Midbrain (tissue), 1 donor: ENCODE results near the gene PRKAG2.

Experiments used
- DNase-seq: peaks from one replicate; lab custom pipeline; 2025; lab: John Stamatoyannopoulos, UW

The PRKAG2 gene

DNA sequence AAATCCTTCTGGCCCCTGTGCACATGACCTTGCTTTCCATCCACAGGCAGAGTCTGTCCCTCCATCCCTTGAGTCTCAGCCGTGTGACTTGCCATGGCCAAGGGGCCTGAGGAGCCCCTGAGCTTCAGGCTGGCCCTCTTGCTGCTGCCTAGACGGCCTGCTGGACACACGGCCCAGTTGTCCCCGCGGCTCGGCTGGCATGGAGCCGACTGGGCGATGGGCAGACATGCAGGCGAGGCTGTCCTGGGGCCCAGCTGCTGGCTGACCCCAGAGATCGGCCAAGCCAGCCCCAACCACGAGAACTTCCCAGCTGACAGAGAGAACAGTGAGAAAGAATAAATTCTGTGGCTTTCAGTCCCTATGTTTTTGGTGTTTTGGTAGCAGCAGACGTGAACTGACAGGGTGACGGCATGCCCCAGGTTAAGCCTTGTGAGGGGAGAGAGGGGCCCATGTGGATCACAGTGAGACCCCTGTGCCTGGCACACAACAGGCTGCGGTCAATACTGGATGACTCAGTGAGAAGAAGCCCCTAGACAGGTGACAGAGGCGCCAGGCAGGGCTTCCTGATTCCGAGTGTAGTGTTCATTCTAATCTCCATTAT lies 11.7 kb downstream of the PRKAG2 start:
- no peak for DNase-seq

DNA sequence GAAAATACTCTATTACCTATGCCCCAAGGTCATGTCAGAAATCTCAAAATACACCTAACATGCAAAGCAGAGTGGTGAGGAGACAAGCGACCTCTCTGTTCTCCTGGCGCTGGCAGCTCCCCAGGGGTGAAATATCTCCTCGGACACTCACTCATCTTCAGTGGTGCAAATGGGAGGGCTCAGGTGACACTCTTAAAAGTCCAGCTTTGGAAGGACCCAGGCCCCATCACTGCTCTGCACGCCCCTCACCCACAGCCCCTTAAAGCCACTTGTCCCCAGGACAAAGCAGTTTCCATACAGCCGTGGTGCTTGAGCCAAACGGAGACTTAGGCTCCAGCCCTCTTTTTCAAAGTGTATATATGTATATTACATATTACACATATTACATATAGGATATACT lies 12.4 kb downstream of the PRKAG2 start:
- DNase-seq, result no peak

DNA sequence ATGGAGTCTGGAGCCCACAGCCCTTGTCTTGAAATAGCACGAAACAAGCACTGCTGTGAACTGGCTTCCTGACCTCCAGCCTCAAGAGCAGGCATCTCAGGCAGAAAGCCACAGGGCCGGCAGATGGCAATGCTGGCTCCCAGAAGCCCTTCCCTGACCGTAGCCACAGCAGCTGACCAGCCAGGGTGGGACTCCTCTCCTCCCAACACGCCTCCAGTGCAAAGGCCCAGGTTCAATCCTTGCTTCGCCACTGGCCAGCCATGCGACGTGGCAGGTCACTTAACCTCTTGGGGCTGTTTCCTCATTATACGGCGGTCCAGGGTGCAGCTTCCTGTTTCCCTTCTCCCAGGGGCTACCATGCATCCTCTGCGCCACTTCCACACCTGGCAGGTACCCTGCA lies 12.8 kb downstream of the PRKAG2 start:
- no peak for DNase-seq

DNA sequence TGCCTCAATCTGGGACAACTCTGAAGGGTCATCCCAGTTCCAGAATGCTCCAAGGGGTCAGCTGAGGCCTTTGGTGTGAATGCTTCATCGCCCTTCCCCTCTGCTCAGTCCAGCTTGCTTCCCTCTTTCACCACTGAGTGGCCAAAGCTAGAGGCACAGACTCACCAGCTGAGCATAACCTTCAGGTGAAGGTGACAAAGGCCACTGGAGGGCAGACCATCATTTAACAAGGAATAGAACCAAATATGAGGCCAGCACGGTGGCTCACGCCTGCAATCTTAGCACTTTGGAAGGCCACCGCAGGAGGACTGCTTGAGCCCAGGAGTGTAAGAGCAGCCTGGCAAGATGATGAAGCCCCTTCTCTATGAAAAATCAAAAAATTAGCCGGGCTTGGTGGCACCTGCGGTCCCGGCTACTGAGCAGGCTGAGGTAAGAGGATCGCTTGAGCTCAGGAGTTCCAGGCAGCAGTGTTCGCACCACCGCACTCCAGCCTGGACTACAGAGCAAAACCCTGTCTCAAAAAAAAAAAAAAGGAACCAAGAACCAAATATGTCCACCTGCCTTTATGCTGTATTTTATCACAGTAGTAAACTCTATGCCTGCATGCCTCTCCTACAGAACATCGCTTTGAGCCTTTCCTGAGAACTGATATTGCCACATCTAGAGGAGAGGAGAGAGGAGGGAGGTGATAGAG lies 13.4 kb downstream of the PRKAG2 start:
- DNase-seq, result no peak

DNA sequence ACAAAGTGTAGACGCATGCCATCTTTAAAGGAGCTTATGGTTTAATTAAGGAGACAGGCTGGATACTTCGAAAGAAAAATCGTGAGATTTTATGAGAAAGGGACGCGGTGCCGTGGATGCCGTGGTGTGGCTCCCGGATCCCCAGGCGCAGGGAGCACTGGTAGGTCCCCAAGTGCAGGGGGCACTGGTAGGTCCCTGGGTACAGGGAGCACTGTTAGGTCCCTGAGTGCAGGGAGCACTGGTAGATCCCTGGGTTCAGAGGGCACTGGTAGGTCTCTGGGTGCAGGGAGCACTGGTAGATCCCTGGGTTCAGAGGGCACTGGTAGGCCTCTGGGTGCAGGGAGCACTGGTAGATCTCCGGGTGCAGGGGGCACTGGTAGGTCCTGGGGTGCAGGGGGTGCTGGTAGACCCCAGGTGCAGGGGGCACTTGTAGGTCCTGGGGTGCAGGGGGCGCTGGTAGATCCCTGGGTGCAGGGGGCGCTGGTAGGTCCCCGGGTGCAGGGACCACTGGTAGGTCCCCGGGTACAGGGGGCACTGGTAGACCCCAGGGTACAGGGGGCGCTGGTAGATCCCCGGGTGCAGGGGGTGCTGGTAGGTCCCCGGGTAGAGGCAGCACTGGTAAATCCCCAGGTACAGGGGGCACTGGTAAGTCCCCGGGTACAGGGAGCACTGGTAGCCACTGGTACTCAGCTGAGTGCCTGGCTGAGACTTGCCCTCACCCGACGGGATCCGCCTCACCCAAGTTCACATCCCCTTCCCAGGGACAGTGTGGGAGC lies 14.1 kb downstream of the PRKAG2 start:
- DNase-seq, result no peak

DNA sequence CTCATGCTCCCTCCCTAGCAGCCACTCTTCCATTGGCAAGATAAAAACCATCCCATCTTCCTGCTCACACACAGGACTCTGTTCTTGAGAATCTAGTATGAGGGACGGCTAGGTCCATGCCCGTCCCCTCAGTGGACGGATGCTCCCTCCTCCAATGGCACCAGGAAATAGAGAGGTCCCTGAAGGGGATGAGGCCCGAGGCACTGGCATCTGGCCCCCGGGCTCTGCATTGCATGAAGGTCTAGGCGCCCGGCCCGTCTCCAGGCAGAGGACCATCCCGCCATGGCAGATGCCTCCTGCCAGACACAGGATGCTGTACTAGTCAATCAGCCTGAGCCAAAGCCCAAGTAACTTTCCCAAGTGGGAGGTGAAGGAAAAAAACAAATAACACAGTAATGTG lies 15.0 kb downstream of the PRKAG2 start:
- no peak for DNase-seq

DNA sequence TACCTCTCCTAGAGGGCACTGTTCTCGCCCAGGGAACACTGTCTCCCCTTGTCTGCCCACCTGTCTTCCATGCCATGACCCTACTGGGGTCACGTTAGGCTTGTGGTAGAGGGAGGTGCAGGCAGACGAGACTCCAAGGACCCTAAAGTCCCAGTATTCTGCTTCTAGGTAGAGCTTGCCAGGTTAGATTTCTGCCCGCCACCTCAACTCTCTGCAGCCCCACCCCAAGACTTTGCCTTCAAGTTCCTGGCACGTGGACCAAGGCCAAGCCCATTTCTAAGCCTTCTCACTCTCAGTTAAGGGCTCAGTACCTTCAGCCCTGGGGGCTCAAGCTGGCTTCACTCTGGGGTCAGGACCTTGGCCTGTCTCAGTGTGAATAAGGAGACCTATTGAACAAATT lies 16.1 kb downstream of the PRKAG2 start:
- DNase-seq, result no peak

DNA sequence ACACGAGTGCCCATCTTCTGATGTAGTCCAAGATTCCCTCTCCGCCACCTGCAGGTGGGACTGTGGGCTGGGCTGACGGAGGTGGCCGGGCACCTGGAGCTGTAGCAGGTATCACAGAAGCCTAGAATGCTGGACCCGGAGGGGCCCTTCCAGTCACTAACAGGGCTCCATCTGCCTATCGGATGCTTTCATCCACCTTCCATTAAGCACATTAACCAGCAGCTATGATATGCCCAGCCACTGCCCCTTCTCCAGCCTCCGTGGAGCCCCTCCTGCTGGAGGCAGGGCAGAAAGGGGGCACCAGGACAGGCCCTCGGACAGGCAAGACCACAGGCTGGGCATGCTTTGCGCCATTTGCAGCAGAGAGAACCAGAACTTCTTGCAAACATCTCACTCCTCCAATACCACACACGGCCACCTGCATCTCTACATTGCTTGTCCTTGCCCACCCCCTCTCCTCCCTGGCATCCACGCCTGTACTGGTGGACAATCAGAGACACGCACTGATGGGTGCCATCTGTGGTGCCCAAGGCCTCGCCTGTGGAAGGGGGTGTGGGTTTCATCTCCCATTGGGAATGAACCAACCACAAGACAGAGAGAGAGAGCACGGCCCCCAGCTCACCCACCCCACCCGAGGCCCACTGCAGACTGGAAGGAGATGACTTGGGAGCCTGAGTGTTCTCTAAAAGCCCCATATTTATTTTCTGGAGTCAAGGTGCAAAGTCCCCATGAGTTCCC lies 16.8 kb downstream of the PRKAG2 start:
- DNase-seq, result no peak

DNA sequence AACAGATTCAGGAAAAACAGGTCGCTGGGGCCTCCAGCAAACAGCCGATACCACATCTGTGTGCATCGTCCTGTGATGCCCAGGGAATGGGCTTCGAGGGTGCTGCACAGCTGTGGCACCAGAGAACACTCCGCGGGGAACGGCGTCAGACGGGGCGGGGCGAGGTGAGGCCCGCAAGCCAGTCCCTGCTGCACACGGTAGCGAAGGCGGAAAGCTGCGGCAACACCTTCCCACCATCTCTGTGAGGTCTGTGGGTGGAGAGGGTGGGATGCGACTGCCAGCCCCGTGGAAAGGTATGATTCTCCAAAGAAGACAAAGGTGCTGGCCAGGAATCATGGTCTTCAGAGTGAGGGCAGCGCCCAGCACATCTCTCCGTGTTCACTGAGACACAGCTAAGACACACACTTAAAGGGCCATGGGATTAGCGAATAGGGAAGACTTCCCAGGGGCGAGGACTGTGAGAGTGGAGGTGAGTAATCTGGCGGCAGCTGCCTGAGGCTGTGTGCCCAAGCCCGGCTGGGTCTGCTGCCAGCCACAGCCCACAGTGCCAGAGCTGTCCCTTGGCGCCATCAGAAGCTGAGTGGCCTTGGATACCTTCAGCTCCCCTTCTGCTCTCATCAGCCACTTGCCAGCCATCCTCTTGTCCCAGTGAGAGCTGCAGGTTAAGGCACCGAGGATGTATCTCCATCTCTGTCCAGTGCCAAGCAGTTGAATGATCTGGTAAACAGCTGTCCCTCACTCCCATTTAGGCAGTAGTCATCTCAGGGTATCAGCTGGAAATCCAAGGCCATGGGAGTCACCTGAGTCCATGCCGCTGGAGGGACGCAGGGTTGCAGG lies 17.6 kb downstream of the PRKAG2 start:
- DNase-seq, result no peak

DNA sequence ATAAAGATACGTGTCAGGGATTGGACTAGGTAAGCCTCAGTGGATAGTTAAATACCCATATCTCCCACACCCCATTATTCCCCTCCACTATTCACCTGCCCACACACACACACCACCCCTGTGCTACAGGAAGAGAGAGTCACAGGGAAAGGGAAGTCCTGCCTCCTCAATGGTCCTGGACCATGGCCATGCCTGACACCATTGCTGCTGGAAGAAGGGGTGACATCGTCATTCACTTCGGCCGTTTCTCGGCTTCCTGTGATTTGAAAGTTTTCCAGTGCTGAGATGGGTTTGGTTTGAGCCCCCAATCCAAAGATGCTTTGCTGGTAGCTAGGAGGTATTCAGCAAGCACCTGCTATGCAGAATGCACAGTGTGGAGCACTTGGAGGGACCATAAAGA lies 18.5 kb downstream of the PRKAG2 start:
- DNase-seq, result no peak

DNA sequence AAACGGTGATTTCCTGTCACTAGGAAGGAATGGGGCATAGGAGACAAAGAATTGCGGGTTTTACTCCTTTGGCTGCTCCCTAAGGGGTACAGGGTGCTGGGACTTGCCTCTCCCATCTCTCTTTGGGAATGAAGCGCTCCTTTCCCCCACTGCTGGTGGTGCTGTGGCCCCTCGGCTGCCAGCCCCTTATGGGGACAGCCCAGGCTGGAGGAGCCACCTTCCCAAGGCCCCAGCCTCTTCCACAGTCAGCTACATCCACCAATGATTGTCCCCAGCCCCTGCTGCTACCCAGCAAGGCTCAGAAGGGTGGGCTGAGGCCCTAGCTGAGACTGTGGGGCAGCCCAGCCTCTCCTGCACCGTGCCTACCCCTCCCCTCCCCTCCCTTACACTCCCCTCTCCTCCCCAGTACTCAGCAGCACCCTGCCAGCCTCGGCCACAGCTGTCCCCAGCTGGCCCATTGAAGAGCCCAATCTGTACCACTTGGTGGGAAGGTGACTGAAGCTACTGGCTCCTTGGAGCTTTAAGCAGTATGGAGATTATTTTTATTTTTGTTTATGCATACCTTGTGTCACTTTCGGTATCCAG lies 19.0 kb downstream of the PRKAG2 start:
- no peak for DNase-seq

DNA sequence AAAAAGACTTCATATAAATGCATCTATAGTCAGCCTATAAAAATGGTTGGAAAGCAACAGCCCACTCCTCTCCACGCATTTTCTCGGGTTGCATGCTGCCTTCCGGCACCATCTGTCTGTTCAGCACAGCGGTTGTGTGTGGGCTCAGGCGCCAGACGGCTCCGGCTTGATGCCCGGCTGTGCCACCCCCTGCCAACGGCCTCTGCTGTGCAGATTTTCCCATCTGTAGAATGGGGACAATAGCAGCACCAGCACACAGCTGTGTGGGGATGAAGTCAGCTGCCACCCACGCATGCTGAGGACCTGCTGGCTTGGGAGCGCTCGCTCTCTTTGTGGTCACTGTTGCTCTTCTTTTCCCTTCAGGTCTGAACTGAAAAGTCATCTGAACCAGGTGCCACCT lies 19.5 kb downstream of the PRKAG2 start:
- DNase-seq, result no peak

DNA sequence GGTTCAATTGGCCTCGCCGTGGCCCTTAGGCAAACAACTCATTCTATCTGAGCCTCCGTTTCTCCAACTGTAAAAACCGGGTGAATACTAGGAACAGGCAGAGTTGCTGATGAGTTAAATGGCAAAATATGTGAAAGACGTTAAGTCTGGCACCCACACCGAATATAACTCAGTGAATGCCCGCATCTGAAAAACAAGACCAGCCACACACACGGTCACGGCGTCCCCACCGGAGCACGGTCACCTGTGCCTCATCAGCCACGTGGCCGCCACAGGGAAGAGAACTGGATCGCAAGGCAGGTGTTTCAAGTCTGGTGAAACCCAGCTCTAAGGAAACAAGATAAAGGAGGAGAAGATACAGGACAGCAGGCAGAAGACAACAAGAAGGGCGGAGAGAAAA lies 20.4 kb downstream of the PRKAG2 start:
- no peak for DNase-seq

DNA sequence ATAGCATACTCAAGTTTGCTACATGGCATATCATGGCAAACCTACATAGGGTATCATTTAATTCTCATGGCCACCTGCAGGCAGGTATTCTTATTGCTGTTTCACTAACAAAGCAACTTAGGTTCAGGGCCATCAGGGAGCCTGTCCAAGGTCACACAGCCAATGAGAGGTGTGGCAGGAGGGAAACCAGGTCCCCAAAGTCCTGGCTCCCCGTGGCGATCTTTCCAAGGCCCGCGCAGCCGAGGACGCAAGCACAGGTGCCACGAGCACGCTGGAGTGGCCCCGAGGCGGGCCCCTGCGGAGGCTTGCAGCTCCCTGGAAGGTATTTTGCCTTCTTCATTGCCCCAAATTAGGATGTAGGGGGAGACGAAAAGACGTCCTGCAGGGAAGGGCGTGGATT lies 20.8 kb downstream of the PRKAG2 start:
- no peak for DNase-seq

DNA sequence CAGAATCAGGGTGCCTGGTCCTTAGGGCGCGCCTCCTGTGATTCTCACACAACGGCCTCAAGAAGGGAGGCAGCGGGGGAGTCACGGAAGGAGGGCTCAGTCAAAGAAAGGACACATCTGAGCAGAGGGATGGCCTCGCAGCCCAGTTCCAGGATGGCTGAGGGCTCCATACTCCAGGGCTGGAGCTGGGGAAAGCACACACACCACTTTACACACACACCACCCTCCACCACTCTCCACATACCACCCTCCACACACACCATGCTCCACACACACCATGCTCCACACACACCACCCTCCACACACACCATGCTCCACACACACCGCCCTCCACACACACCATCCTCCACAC lies 22.2 kb downstream of the PRKAG2 start:
- no peak for DNase-seq

DNA sequence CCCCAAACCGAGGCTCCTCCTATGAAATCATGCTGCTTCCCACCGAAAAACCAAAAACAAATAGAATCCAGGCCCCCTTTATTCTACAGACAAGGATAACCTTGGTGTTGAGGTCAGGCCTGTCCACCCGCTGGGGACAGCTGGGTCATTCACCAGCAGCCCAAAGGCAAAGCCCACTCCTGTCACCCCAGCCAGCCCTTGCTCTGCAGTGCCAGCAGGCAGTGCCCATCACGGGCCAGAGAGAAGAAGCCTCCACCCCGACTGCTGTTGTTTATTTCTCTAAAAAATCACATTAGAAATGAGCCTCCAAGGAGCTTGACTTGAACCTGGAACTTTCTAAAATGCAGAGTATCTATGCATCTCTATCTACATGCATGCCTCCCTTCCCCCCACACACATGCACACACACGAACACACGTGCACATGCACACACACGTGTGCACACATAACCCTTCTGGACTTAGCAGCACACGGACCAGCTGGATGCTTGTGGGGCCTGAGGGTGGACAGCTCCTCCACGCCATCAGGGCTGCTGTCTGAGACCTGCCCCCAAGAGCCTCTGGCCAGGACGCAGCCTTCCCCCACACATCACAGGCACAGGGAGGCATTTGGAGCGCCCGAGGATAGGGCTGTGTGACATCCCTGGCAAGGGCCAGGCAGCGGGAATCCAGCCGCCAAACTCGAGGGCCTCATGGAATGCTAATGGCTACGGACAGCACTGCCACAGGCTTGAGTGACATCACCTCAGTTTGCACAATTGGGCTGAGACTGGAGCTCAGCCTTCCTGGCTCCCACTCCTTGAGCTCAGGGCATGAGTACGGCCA lies 22.8 kb downstream of the PRKAG2 start:
- peak; percentile 30 for DNase-seq

DNA sequence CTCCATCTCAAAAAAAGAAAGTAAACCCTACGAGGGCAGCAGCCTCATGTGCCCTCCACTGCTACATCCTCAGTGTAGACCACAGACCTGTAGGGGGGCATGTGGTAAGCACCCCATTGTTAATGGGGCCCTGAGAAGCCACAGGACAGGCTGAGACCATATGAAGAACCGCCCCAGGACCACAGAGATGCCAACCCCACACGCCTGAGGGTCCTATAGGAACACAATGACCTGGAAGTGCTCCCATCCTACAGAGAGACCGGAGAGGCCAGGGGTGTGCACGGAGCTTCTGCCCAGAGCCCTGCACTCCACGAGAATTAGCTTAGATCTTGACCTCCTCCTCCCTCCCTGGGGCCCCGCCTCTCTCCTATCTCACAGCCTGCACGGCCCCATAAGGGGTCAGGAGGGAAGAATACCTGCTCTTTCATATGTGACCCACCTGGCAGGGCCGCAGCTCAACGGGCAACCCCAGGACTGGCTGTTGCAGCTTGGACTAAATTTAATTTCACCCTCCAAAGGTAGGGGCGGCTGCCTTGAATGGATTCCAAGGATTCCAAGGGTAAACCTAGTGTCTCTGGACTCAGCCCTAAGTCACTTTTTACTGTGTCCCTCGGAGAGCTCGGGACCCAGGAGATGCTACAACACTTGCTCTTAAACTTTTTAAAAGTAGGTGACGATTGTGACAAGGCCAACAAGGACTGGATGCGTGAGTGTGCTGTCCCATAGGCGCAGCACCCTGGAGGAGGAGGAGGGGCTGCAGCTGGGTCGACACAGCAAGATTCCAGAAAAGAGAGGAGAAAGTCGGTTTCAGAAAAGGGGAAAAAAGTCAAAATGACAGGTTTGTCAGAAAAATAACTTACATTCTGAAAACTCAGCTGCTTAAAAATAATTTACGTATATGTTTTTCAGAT lies 24.2 kb downstream of the PRKAG2 start:
- DNase-seq, result no peak

DNA sequence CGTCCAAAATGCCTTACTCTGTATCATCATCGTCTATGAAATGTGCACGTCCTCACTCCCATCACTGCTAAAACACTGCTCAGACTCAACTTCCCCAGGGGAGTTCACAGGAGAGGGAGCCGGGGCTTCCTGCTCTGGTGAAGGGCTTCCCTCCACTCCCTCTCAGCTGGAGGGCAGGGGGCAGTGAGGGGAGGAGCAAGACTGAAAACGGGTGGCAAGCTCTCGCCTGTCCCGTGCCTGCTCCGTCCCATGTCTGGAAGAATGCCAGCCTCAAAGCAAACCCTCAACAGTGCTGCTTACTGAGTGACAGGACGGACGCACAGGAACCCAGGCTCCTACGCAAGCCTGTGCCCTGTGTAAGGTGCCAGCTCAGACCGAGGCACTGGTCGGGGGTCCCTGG lies 25.1 kb downstream of the PRKAG2 start:
- no peak for DNase-seq

DNA sequence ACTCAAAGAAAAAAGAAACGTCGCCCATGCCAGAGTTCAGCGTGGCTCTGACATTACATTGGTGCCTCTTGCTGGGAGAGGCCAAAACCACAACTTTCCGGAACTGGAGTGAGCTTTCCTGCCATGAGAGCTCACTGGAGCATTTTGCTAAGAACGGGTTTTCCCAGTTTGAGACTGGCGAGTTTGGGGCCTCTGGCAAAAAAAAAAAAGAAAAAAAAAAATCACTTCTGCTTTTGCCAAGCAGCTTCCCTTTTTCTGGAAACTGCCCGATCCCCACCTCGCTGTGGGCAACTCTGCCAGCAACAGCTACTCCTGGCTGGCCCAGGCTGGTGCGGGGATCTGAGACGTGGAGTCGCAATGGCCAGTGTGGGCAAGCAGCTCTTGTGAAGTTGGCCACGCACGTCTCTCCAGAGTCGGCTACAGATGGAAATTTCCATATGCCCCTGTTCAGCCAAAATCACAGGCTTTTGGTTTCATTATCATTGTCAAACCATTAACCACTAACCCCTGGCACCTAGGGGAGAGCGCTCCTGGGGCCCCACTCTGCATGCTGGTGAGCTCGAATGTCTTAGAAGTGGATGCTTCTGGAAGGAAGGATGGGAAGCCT lies 25.7 kb downstream of the PRKAG2 start:
- peak; percentile 43 for DNase-seq
